HEK293 (cell line): ENCODE measurements around the gene KRTAP10-12.

ENCODE experiments used
- CTCF ChIA-PET: fragments of 350-600 bp; formaldehyde crosslinking; extraction: SDS; loops from one replicate; lab custom pipeline; 2021; ENCODE audit warnings: antibody characterized with exemption; lab: Yijun Ruan, JAX
- POLR2A ChIA-PET: fragments of 300-600 bp; formaldehyde crosslinking; extraction: SDS; loops from one replicate; lab custom pipeline; 2020; ENCODE audit warnings: antibody characterized with exemption, inconsistent platforms; lab: Yijun Ruan, JAX
- H3K27ac ChIP-seq: fragments of 200-500 bp; sonication (Bioruptor generic); 2 replicates; pipeline ENCODE4 v1.5.1; 2014; ENCODE audit warnings: low read depth, low read length, control low read depth, inconsistent platforms; ENCODE audit errors: extremely low read depth
- H3K36me3 ChIP-seq, 2 experiments: fragments of 200-500 bp in 1 of 2; sonication (Bioruptor generic) in 1 of 2; 1 replicate in 1 of 2; 2 replicates in 1 of 2; pipeline ENCODE4 v1.5.1; 2014 to 2017; ENCODE audit warnings: inconsistent platforms in 2 of 2, low read length in 2 of 2; ENCODE audit not compliant: control insufficient read depth in 2 of 2, insufficient read depth in 1 of 2
- H3K4me1 ChIP-seq: fragments of 200-500 bp; sonication (Bioruptor generic); 2 replicates; pipeline ENCODE4 v1.5.1; 2014; ENCODE audit warnings: mild to moderate bottlenecking, low read length, inconsistent platforms; ENCODE audit not compliant: control insufficient read depth, insufficient read depth
- H3K4me3 ChIP-seq: 2 replicates; pipeline ENCODE4 v1.5.1; 2011; ENCODE audit warnings: low read depth, mild to moderate bottlenecking, control low read depth, low read length, moderate library complexity
- H3K9me3 ChIP-seq: fragments of 200-500 bp; sonication (Bioruptor generic); 2 replicates; pipeline ENCODE4 v1.5.1; 2014; ENCODE audit warnings: low read depth, low read length, inconsistent platforms; ENCODE audit not compliant: control insufficient read depth, insufficient read depth
- KLF1 ChIP-seq: fragments of 450-650 bp; formaldehyde crosslinking; IDR thresholded peaks from 2 replicates; pipeline ENCODE4 v1.5.1; 2016; ENCODE audit warnings: missing biosample characterization, missing genetic modification characterization
- KLF16 ChIP-seq: fragments of 450-650 bp; formaldehyde crosslinking; IDR thresholded peaks from 2 replicates; pipeline ENCODE4 v1.5.1; 2017; ENCODE audit warnings: missing biosample characterization, missing genetic modification characterization
- OSR2 ChIP-seq: fragments of 450-650 bp; formaldehyde crosslinking; IDR thresholded peaks from 2 replicates; pipeline ENCODE4 v1.5.1; 2016; ENCODE audit warnings: missing biosample characterization, missing genetic modification characterization
- OVOL3 ChIP-seq: fragments of 450-650 bp; formaldehyde crosslinking; IDR thresholded peaks from 2 replicates; pipeline ENCODE4 v1.5.1; 2016; ENCODE audit warnings: missing biosample characterization, missing genetic modification characterization
- RBAK ChIP-seq: fragments of 450-650 bp; formaldehyde crosslinking; IDR thresholded peaks from 2 replicates; pipeline ENCODE4 v1.5.1; 2016; ENCODE audit warnings: missing biosample characterization, missing genetic modification characterization
- ZBTB17 ChIP-seq: fragments of 450-650 bp; formaldehyde crosslinking; IDR thresholded peaks from 2 replicates; pipeline ENCODE4 v1.5.1; 2016; ENCODE audit warnings: missing biosample characterization, missing genetic modification characterization
- ZBTB20 ChIP-seq: fragments of 450-650 bp; formaldehyde crosslinking; IDR thresholded peaks from 2 replicates; pipeline ENCODE4 v1.5.1; 2016; ENCODE audit warnings: missing biosample characterization, missing genetic modification characterization
- ZBTB8A ChIP-seq: fragments of 450-650 bp; formaldehyde crosslinking; IDR thresholded peaks from 2 replicates; pipeline ENCODE4 v1.5.1; 2016; ENCODE audit warnings: missing biosample characterization, missing genetic modification characterization
- ZFP37 ChIP-seq: fragments of 450-650 bp; formaldehyde crosslinking; IDR thresholded peaks from 2 replicates; pipeline ENCODE4 v1.5.1; 2016; ENCODE audit warnings: missing biosample characterization, missing genetic modification characterization
- ZIC2 ChIP-seq: fragments of 450-650 bp; formaldehyde crosslinking; IDR thresholded peaks from 2 replicates; pipeline ENCODE4 v1.5.1; 2016; ENCODE audit warnings: missing biosample characterization, missing genetic modification characterization
- ZNF114 ChIP-seq: fragments of 450-650 bp; formaldehyde crosslinking; IDR thresholded peaks from 2 replicates; pipeline ENCODE4 v1.5.0; 2017; ENCODE audit warnings: missing biosample characterization, missing genetic modification characterization
- ZNF16 ChIP-seq: fragments of 450-650 bp; formaldehyde crosslinking; IDR thresholded peaks from 2 replicates; pipeline ENCODE4 v1.5.1; 2016; ENCODE audit warnings: low read depth, missing biosample characterization, missing genetic modification characterization
- ZNF214 ChIP-seq: fragments of 450-650 bp; formaldehyde crosslinking; IDR thresholded peaks from 2 replicates; pipeline ENCODE4 v1.5.1; 2017; ENCODE audit warnings: missing biosample characterization, mild to moderate bottlenecking, missing genetic modification characterization, borderline replicate concordance
- ZNF335 ChIP-seq: fragments of 450-650 bp; formaldehyde crosslinking; conservative IDR thresholded peaks from 2 replicates; pipeline ENCODE4 v1.5.1; 2016; ENCODE audit warnings: missing biosample characterization, missing genetic modification characterization
- ZNF366 ChIP-seq: fragments of 450-650 bp; formaldehyde crosslinking; conservative IDR thresholded peaks from 2 replicates; pipeline ENCODE4 v1.5.1; 2016; ENCODE audit warnings: missing biosample characterization, missing genetic modification characterization
- ZNF37A ChIP-seq: fragments of 450-650 bp; IDR thresholded peaks from 2 replicates; pipeline ENCODE4 v1.5.1; 2018; ENCODE audit warnings: missing biosample characterization, missing genetic modification characterization
- ZNF561 ChIP-seq: fragments of 450-650 bp; IDR thresholded peaks from 2 replicates; pipeline ENCODE4 v1.5.1; 2018; ENCODE audit warnings: missing biosample characterization, missing genetic modification characterization, borderline replicate concordance
- ZNF571 ChIP-seq: fragments of 450-650 bp; formaldehyde crosslinking; IDR thresholded peaks from 2 replicates; pipeline ENCODE4 v1.5.0; 2017; ENCODE audit warnings: missing biosample characterization, missing genetic modification characterization
- ZNF596 ChIP-seq: fragments of 450-650 bp; IDR thresholded peaks from 2 replicates; pipeline ENCODE4 v1.5.0; 2018; ENCODE audit warnings: missing biosample characterization, mild to moderate bottlenecking, missing genetic modification characterization, moderate library complexity
- ZNF626 ChIP-seq: fragments of 450-650 bp; sonication (Bioruptor Pico); formaldehyde crosslinking; IDR thresholded peaks from 2 replicates; pipeline ENCODE4 v1.5.1; 2018; ENCODE audit warnings: missing biosample characterization, missing genetic modification characterization, inconsistent platforms
- ZNF792 ChIP-seq: fragments of 450-650 bp; formaldehyde crosslinking; IDR thresholded peaks from 2 replicates; pipeline ENCODE4 v1.5.1; 2016; ENCODE audit warnings: missing biosample characterization, missing genetic modification characterization
- TF ChIP-seq, protein P1 (sequence below): fragments of 450-650 bp; formaldehyde crosslinking; optimal IDR thresholded peaks from 2 replicates; pipeline ENCODE3; 2016; ENCODE audit warnings: missing biosample characterization, mild to moderate bottlenecking, missing genetic modification characterization
- TF ChIP-seq, protein P2 (sequence below): fragments of 450-650 bp; formaldehyde crosslinking; IDR thresholded peaks from 2 replicates; pipeline ENCODE4 v1.5.1; 2016; ENCODE audit warnings: missing biosample characterization, missing genetic modification characterization
- TF ChIP-seq, protein P3 (sequence below): fragments of 450-650 bp; formaldehyde crosslinking; IDR thresholded peaks from 2 replicates; pipeline ENCODE4 v1.5.1; 2017; ENCODE audit warnings: missing biosample characterization, missing genetic modification characterization

Gene KRTAP10-12

DNA sequence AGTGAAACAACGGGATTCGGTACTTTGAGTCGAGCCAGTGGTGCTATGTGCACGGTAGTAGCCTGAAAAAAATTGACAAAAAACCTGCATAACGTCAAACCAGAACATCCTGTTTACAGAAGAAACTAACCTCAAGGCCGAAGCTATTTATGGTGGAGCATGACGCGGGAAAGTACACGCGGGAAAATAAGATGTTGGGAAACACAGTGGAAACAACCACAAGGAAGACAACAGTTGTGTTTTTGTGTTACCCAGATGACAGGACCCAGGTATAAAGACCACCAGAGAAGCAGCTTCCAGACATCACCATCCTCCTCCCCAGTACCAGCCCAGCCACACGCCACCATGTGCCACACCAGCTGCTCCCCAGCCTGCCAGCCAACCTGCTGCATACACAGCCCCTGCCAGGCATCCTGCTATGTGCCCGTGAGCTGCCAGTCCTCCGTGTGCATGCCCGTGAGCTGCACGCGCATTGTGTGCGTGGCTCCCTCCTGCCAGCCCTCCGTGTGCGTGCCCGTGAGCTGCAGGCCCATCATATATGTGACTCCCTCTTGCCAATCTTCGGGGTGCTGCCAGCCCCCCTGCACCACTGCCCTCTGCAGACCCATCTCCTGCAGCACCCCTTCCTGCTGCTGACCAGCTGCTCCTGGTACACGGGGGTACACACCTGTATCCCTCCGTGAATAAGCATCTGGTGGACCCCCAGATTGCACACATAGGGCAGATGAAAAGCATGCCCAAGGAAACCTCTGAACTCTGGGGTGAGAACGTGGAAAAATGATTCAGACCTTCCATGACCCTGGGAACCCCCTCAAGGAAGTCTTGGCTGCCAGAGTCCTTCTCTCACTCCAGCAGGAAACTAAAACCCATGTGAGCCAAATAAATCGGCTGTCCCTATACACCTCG is 39.1 kb upstream of the KRTAP10-12 start, which contains the start of gene KRTAP12-3 (continued):
- TF ChIP-seq, protein P1, sequence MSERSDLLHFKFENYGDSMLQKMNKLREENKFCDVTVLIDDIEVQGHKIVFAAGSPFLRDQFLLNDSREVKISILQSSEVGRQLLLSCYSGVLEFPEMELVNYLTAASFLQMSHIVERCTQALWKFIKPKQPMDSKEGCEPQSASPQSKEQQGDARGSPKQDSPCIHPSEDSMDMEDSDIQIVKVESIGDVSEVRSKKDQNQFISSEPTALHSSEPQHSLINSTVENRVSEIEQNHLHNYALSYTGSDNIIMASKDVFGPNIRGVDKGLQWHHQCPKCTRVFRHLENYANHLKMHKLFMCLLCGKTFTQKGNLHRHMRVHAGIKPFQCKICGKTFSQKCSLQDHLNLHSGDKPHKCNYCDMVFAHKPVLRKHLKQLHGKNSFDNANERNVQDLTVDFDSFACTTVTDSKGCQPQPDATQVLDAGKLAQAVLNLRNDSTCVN (tag by site-specific recombination): no peak
- TF ChIP-seq ZNF561 (tag by site-specific recombination): no peak
- no peak for TF ChIP-seq ZNF114 (tag by site-specific recombination)
- no peak for TF ChIP-seq ZNF792 (tag by site-specific recombination)
- TF ChIP-seq ZNF626 (tag by site-specific recombination): no peak
- TF ChIP-seq, protein P2, sequence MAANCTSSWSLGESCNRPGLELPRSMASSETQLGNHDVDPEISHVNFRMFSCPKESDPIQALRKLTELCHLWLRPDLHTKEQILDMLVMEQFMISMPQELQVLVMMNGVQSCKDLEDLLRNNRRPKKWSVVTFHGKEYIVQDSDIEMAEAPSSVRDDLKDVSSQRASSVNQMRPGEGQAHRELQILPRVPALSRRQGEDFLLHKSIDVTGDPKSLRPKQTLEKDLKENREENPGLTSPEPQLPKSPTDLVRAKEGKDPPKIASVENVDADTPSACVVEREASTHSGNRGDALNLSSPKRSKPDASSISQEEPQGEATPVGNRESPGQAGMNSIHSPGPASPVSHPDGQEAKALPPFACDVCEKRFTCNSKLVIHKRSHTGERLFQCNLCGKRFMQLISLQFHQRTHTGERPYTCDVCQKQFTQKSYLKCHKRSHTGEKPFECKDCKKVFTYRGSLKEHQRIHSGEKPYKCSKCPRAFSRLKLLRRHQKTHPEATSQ: no peak
- TF ChIP-seq ZBTB20 (tag by site-specific recombination): no peak
- TF ChIP-seq OSR2 (tag by site-specific recombination): no peak
- no peak for TF ChIP-seq ZIC2 (tag by site-specific recombination)
- no peak for TF ChIP-seq ZNF366 (tag by site-specific recombination)
- no peak for TF ChIP-seq ZNF37A (tag by site-specific recombination)
- TF ChIP-seq, all 188 proteins: peak for 0

DNA sequence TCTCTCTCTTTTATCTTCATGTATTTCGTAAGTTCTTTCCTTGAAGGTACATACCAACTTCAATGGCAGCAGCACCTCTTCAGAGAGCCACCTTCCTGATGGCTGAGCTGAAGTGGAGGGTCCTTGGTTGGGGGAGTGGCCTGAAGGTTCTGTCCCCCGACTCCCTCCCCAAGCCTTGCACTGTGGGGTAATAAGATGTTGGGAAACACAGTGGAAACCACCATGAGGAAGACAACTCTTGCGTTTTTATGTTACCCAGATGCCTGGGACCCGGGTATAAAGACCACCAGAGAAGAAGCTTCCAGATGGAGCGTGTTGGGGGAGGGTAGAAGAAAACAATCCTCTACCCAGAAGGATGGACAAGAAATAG is 38.4 kb upstream of the KRTAP10-12 start:
- POLR2A ChIA-PET: no interaction called here
- Histone ChIP-seq H3K4me1 (no peaks in the 10 kb centered on the region), H3K4me3 (no peak overlapping the region), H3K9me3 (no peaks in the 10 kb centered on the region), H3K27ac (no peak overlapping the region), H3K36me3 (no peaks in the 10 kb centered on the region)
- CTCF ChIA-PET: no interaction called here
- TF ChIP-seq ZNF214 (no peak), OVOL3 (tag by site-specific recombination) (no peak), KLF1 (tag by site-specific recombination) (no peak), ZBTB8A (tag by site-specific recombination) (no peak), ZFP37 (tag by site-specific recombination) (no peak), RBAK (tag by site-specific recombination) (no peak), KLF16 (tag by site-specific recombination) (no peak), ZNF16 (tag by site-specific recombination) (no peak), ZNF596 (no peak), ZNF335 (no peak), ZBTB17 (tag by site-specific recombination) (no peak), ZNF571 (tag by site-specific recombination) (no peak)
- TF ChIP-seq, protein P3, sequence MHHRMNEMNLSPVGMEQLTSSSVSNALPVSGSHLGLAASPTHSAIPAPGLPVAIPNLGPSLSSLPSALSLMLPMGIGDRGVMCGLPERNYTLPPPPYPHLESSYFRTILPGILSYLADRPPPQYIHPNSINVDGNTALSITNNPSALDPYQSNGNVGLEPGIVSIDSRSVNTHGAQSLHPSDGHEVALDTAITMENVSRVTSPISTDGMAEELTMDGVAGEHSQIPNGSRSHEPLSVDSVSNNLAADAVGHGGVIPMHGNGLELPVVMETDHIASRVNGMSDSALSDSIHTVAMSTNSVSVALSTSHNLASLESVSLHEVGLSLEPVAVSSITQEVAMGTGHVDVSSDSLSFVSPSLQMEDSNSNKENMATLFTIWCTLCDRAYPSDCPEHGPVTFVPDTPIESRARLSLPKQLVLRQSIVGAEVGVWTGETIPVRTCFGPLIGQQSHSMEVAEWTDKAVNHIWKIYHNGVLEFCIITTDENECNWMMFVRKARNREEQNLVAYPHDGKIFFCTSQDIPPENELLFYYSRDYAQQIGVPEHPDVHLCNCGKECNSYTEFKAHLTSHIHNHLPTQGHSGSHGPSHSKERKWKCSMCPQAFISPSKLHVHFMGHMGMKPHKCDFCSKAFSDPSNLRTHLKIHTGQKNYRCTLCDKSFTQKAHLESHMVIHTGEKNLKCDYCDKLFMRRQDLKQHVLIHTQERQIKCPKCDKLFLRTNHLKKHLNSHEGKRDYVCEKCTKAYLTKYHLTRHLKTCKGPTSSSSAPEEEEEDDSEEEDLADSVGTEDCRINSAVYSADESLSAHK (tag by site-specific recombination): no peak
